Activated effector memory CD4-positive, alpha-beta T cell treated with anti-CD3 and anti-CD28 coated beads, Interleukin-2, amount 50 U/mL, for 16 hours (primary cell): Measurements from ENCODE around the gene ZNF555.
"Not testable (repeated sequence)": the region's sequence is repeated elsewhere in the genome, so short reads cannot be mapped to it uniquely, and the experiment has no call there.

ENCODE experiments used
- DNase-seq: peaks from one replicate; pipeline ENCODE4 v3.0.0-alpha.2; 2020

The ZNF555 gene

GRCh38 chr19:2872175-2872574 is 30.9 kb downstream of the ZNF555 start:
- peak; percentile 71 for DNase-seq

- no peak for DNase-seq
These were observed 36.4 kb downstream of the ZNF555 start for GRCh38 chr19:2877398-2878331.

GRCh38 chr19:2883686-2884439 is 42.6 kb downstream of the ZNF555 start:
- DNase-seq: no peak

- DNase-seq: no peak
These were observed 44.5 kb downstream of the ZNF555 start for GRCh38 chr19:2885736-2886135.

GRCh38 chr19:2887391-2887914 is 46.2 kb downstream of the ZNF555 start:
- peak; percentile 66 for DNase-seq

GRCh38 chr19:2888731-2889224 is 47.5 kb downstream of the ZNF555 start:
- peak; percentile 86 for DNase-seq

- not testable (repeated sequence) for DNase-seq
These were observed 49.3 kb downstream of the ZNF555 start for GRCh38 chr19:2890531-2890930.

GRCh38 chr19:2896694-2897093 is 55.4 kb downstream of the ZNF555 start:
- no peak for DNase-seq

- DNase-seq: peak; percentile 99
These were observed 59.3 kb downstream of the ZNF555 start, which contains the start of gene ZNF57 for GRCh38 chr19:2900296-2901252. Gene ZNF57, plus strand, starts transcription at chr19:2900928. Its CDS starts 118 bp downstream, at chr19:2901046.

- no peak for DNase-seq
These were observed 61.4 kb downstream of the ZNF555 start for GRCh38 chr19:2902590-2903218.

GRCh38 chr19:2903326-2903725 is 62.1 kb downstream of the ZNF555 start:
- not testable (repeated sequence) for DNase-seq

GRCh38 chr19:2905918-2906519 is 64.7 kb downstream of the ZNF555 start:
- DNase-seq: no peak

GRCh38 chr19:2906631-2907195 is 65.4 kb downstream of the ZNF555 start:
- DNase-seq: no peak
